ENCODE measurements around the gene ZNF771.

ZNF771 gene

GRCh38 chr16:30464078-30464477, 56.7 kb downstream of the ZNF771 start:
- no peak for DNase-seq (ENCODE audit: low read depth in 2 of 2)

Measured in stimulated activated CD4-positive, alpha-beta T cell treated with anti-CD3 and anti-CD28 coated beads, Interleukin-4, amount 100 ng/mL, for 48 hours (primary cell).